Ovary (tissue), 9 donors: ENCODE results near the gene GPAM. TPM values are rescaled to one million over a fixed set of nuclear protein-coding genes. Genes with fewer than 3 reads are reported as not detected.
"Not testable (repeated sequence)": the region's sequence is repeated elsewhere in the genome, so short reads cannot be mapped to it uniquely, and the experiment has no call there.

Experiments used
- DNase-seq, 5 donors: peaks; one replicate each; pipeline ENCODE4 v3.0.0-alpha.2; 2019 to 2020
- H3K27ac ChIP-seq, 2 donors: fragments of 200-600 bp; one replicate each; pipeline versions ENCODE4 v1.5.1 to v1.8.0; 2019 to 2022
- H3K27me3 ChIP-seq: fragments of 200-600 bp; one replicate; pipeline ENCODE4 v1.8.0; 2022
- H3K36me3 ChIP-seq: fragments of 200-600 bp; sonication (generic); one replicate; pipeline ENCODE4 v1.5.1; 2019
- H3K4me1 ChIP-seq: one replicate; pipeline ENCODE4 v1.8.1; 2013; ENCODE audit warnings: mild to moderate bottlenecking, moderate library complexity; ENCODE audit not compliant: insufficient read depth
- H3K4me3 ChIP-seq: fragments of 200-600 bp; sonication (generic); one replicate; pipeline ENCODE4 v1.5.1; 2017
- H3K9me3 ChIP-seq, 2 donors: fragments of 200-600 bp in 1 of 2; sonication (generic) in 1 of 2; one replicate each; pipeline versions ENCODE4 v1.5.1 to v1.8.1; 2013 to 2019; ENCODE audit warnings: mild to moderate bottlenecking in 1 of 2, moderate library complexity in 1 of 2
- EP300 ChIP-seq: sonication (generic); formaldehyde crosslinking; IDR thresholded peaks from one replicate; pipeline ENCODE4 v1.6.1; 2017; ENCODE audit warnings: antibody characterized with exemption
- POLR2A ChIP-seq: fragments of 450-650 bp; IDR thresholded peaks from one replicate; pipeline ENCODE4 v1.6.1; 2017; ENCODE audit warnings: antibody characterized with exemption, mild to moderate bottlenecking, moderate library complexity
- WGBS, 3 donors: extraction: QIAGEN DNeasy Blood & Tissue Kit in 1 of 3; methylation state at CpG; one replicate each; pipeline versions ENCODE4 v1.1.5 to v1.1.7; 2013 to 2017; 5-methylcytosine and 5-hydroxymethylcytosine counted together
- intact Hi-C, 4 donors: fragments of 100-400 bp; cut with DNase I; formaldehyde crosslinking; loops; one replicate each; pipeline versions ENCODE4 v1.11.0 to v1.15.1; 2022 to 2023
- polyA plus RNA-seq, 2 donors: library from polyadenylated mRNA; stranded (reverse); fragments of 200-250 nt in 1 of 2; fragments of 350-450 nt in 1 of 2; fragmentation: Illumina TruSeq in 1 of 2; extraction: RNeasy Lipid Tissue Mini Kit (QIAGEN cat#74804) in 1 of 2; gene quantifications; one replicate each; pipeline ENCODE4 v1.2.3, GENCODE V29; 2013 to 2014
- total RNA-seq, 7 donors: library from RNA; depleted of rRNA in 2 of 7; stranded (reverse); fragments of >200 nt in 2 of 7; fragmentation: NEBNext Ultra II Directional in 3 of 7; extraction: Animal tissue kit (Norgen Biotek cat#: 25700) in 3 of 7; gene quantifications; one replicate each; pipeline versions ENCODE4 v1.1.0 to v1.2.4, GENCODE V29; 2016 to 2023
- TF ChIP-seq, protein P1 (sequence below), 3 donors: fragments of 450-650 bp in 2 of 3; fragments of 200-600 bp in 1 of 3; IDR thresholded peaks; one replicate each; pipeline versions ENCODE4 v1.5.1 to v1.8.0; 2016 to 2022; ENCODE audit warnings: antibody characterized with exemption in 3 of 3, mild to moderate bottlenecking in 1 of 3
- donor health status: DM: no; HTN: no; CAD: no; lungs with moderate emphysema.
- donor health status: DM: no; HTN: no; CAD: no.
- donor health status: Bipolar disorder and iron deficiency.
- donor health status: DM: yes; HTN: yes; CAD: no.
- donor health status: DM: no; HTN: no; CAD: no.
- donor health status: DM: yes; HTN: yes; CAD: no.

Gene GPAM
- total and polyA plus RNA-seq, 9 donors: 3.3 to 22.1 (median 8.7) TPM

DNA sequence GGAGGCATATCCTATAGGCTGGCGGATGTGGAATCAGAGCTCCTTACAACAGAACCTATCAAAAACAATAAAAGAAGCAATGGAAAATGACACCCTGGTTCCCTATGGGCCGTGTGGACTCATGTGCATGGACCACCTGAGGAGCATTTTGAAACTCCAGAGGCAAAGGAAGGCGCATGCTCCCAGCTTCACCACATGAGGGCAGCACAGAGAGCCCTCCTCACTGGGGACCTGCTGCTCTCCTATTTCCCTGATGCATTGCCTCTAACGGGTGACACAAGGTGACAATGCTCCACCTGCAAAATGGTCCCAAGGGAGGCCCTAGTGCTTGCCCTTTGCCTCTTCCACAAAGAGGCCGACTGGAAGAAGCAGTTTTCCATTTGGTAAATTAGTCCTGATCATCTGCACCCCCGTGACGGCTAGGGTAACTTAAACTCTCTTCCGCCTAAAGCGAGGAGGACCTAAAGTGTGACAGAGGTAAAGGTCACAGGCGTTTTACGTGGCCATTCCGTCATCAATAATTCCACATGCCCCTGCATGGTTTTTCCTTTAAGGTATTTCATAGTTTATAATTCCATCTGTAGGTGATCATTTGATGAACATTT is 67.7 kb downstream of the GPAM start:
- intact Hi-C loops: no loop called here
- Histone ChIP-seq H3K9me3 (no peaks in the 10 kb centered on the region), H3K27ac (no peak overlapping the region), H3K27me3 (no peaks in the 10 kb centered on the region), H3K4me3 (no peak overlapping the region), H3K4me1 (no peaks in the 10 kb centered on the region), H3K36me3 (no peaks in the 10 kb centered on the region)
- TF ChIP-seq, protein P1, sequence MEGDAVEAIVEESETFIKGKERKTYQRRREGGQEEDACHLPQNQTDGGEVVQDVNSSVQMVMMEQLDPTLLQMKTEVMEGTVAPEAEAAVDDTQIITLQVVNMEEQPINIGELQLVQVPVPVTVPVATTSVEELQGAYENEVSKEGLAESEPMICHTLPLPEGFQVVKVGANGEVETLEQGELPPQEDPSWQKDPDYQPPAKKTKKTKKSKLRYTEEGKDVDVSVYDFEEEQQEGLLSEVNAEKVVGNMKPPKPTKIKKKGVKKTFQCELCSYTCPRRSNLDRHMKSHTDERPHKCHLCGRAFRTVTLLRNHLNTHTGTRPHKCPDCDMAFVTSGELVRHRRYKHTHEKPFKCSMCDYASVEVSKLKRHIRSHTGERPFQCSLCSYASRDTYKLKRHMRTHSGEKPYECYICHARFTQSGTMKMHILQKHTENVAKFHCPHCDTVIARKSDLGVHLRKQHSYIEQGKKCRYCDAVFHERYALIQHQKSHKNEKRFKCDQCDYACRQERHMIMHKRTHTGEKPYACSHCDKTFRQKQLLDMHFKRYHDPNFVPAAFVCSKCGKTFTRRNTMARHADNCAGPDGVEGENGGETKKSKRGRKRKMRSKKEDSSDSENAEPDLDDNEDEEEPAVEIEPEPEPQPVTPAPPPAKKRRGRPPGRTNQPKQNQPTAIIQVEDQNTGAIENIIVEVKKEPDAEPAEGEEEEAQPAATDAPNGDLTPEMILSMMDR (IDR thresholded peaks at IDR 0.05): no peak
- TF ChIP-seq EP300 (no peak), POLR2A (no peak)
- 64 to 72% (median 67%) methylated on average over 12 of the region's 12 CpGs for WGBS, 3 donors
- DNase-seq: no peak

DNA sequence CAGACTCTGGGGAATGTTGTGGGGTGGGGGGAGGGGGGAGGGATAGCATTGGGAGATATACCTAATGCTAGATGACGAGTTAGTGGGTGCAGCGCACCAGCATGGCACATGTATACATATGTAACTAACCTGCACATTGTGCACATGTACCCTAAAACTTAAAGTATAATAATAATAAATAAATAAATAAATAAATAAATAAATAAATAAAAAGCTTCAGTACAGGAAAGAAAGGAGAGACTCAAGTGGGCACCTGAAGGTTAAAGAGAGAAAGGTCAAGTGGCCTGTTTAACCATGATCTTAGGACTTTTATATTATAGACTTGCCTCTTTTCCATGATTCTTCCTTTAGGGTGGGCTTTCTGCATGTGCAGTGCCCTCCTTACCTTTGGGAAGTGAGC is 73.8 kb downstream of the GPAM start:
- intact Hi-C loops, H3K4me3 ChIP-seq, DNase-seq, H3K4me1 ChIP-seq, H3K27me3 ChIP-seq, H3K36me3 ChIP-seq, H3K9me3 ChIP-seq, H3K27ac ChIP-seq: not testable (repeated sequence)
- 85 to 93% (median 86%) methylated on average over 2 of the region's 2 CpGs for WGBS, 3 donors

Other genes starting within 250 kb of the GPAM start
- not detected for gene TECTB, start 99.6 kb upstream of the GPAM start, total RNA-seq
- gene TECTB, start 99.6 kb upstream of the GPAM start, polyA plus RNA-seq: under 1 TPM in 1 of 2 donors, not detected in 1; 0.07 TPM
- 10 to 100 TPM in 6 of 7 donors, 1 to 10 TPM in 1; 7.9 to 34.2 (median 20.6) TPM for gene ACSL5, start 190.4 kb upstream of the GPAM start, total RNA-seq
- 10 to 100 TPM; 10.8 to 29.4 TPM for gene ACSL5, start 190.4 kb upstream of the GPAM start, polyA plus RNA-seq